HG03139 (cell line): Measurements from ENCODE around the gene C10orf53.
"Not testable (repeated sequence)": the region's sequence is repeated elsewhere in the genome, so short reads cannot be mapped to it uniquely, and the experiment has no call there.

Experiments used
- ATAC-seq: cut with Tn5 transposase; IDR thresholded peaks from one replicate; pipeline ENCODE4 v1.9.1; 2021; ENCODE audit not compliant: unreplicated experiment

Gene C10orf53

DNA sequence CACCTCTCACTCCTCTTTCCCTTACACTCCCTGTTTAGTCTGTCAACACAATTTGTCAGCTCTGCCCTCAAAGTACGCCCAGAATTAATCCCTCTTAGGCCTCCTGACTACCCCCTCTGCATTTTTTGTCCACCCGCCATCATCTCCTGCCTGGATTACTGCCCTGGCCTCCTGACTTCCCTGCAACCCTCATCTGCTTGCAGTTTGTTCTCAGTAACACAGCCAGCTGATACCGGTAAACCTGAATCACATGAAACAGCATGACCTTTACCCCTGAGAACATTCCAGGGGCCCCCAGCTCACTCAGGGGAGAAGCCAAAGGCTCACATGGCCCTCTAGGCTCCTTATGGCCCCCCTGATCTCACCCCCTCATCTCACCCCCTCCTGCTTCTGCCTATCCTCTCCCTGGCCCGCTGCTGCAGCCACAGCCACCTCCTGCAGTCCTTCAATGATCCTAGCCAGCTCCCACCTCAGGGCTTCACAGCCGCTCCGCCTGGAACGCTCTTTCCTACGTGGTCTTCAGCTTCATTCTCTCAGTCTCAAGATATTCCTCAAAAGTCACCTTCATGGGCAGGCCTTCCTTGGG lies 8.9 kb downstream of the C10orf53 start:
- ATAC-seq, result no peak

DNA sequence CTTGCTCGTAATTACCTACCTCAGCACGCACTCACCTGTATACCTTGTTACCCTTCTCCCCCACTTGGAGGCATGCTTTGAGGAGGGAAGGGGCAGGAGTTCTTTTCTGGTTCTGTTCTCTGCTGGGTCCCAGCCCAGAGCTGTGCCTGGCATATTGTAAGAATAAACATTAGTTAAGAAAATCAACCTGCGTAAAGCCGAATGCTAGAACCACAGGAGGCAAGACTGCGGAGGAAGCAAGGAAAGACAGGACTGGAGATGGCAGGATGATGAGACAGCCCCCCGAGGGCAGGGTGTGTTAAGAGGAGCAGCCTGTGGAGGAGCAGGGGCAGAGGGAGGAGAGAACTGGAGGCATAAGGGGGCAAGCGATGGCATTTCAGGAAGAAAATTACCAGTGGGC lies 9.5 kb downstream of the C10orf53 start:
- no peak for ATAC-seq

DNA sequence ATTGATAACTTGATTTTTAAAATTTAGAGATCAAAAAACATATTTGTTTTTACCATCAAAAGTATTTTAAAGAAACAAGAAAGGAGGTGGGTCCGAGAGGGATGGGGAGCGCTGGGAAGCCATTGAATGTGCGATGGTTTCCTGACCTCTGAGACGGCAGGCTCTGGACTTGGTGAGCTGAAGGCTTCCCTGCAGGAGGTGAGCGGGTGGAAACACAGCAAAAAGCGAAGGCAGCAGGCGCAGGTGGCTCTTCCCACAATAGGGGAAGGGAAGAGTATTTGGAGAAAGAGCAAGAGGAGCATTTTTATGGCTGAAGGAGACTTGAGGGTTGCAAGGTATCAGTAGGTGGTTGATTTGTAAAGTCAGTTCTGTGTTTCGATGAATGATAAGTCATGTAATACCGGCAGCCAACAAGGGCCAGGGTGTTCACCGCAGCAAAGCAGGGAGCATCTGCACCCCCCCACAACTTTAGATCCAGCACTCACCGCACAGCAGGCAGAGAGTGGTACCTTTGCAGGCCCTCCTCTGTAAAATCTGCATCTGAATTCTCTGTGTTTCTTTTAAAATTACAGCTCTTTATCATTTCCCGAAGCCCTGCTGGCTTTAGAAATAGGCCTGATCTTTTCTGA lies 10.5 kb downstream of the C10orf53 start:
- ATAC-seq, result no peak

- ATAC-seq, result no peak
Measured at GRCh38 chr10:49690698-49691356, 11.4 kb downstream of the C10orf53 start.

DNA sequence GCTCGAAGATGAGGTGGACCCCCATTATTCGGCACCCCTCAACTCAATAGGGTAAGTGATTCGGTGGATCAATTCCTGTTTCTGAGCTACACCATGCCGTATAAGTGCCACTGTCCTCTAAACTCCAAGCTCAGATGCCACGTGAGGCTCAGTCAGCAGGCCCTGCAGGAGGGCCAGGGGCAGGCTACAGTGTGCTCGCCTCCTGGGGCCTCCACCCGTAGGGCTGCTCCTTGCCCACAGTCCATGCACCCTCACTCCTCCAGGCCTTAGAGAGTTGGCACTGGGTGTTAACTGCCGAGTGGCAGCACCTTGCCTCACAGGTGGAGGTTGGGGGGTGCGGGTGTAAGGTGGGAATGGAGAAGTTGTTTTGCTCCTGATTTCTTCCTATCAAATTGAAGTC lies 12.1 kb downstream of the C10orf53 start:
- no peak for ATAC-seq

GRCh38 chr10:49694466-49694865 lies 15.0 kb downstream of the C10orf53 start:
- ATAC-seq, result no peak

- no peak for ATAC-seq
Measured at GRCh38 chr10:49696311-49696710, 16.9 kb downstream of the C10orf53 start.

GRCh38 chr10:49698679-49699078 lies 19.2 kb downstream of the C10orf53 start:
- ATAC-seq, result no peak

DNA sequence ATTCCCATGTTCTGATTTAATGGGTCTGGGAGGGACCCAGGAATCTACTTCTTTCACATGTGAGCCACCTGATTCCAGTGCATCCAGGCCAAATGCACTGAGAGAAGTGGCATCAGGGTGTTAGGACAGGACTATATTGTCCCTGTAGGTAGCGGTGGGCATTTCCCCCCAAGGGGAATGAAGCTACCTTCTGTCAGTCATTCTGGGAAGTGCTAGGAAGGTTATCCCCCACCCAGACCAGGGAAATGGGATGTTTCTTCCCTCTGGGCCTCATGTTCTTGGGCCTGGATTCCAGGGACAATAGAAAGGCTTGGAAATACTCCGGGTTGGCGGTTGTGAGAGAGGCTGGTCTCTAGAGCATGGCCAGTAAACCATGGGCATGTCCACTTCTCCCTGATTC lies 20.8 kb downstream of the C10orf53 start:
- no peak for ATAC-seq

GRCh38 chr10:49700997-49701396 lies 21.5 kb downstream of the C10orf53 start:
- ATAC-seq, result no peak

DNA sequence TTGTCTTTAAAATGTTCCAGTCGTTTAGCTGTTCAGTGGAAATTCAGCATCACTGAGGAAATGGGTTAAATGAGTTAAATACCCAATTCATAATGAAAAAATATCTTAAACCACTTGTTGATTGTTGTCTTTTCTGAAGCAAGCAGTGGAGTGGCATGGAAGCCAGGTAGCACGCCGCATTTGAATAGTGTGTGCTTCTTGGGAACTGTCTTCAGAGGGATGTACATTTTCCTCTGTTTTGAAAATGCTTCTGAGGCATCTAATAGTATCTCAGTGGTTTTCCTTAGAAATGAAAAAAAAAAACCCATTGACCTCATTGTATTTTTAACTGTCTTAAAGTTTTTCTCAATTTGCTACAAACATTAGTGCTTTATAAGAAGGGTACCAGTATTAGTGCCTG lies 28.1 kb downstream of the C10orf53 start:
- no peak for ATAC-seq

GRCh38 chr10:49709934-49710333 lies 30.5 kb downstream of the C10orf53 start:
- ATAC-seq, result no peak

DNA sequence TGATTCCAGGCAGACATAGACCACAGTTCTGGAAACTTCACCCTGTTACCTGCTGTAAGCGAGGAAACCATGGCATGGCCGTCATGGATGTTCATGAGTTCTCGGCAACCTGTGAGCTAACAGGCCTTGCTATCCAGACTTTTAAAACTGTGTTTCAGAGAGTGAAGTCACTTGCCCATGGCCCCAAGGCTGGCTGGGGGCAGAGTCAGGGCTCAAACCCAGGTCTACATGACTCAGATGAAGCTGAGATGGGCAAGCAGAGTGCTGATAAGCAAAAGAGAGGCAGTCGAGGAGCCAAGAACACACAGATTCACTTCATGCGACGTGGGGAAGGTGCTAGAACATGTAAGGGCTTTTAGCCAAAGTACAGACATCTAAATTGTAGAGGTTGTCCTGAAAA lies 31.5 kb downstream of the C10orf53 start:
- no peak for ATAC-seq

GRCh38 chr10:49711481-49711880 lies 32.0 kb downstream of the C10orf53 start:
- ATAC-seq, result no peak

GRCh38 chr10:49713266-49713665 lies 33.8 kb downstream of the C10orf53 start:
- no peak for ATAC-seq

DNA sequence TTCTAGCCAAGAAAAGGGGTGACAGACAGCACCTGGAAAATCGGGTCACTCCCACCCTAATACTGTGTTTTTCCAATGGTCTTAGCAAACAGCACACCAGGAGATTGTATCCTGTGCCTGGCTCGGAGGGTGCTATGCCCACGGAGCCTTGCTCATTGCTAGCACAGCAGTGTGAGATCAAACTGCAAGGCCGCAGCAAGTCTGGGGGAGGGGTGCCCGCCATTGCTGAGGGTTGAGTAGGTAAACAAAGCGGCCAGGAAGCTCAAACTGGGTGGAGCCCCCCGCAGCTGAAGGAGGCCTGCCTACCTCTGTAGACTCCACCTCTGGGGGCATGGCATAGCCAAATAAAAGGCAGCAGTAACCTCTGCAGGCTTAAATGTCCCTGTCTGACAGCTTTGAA lies 35.7 kb downstream of the C10orf53 start:
- not testable (repeated sequence) for ATAC-seq

DNA sequence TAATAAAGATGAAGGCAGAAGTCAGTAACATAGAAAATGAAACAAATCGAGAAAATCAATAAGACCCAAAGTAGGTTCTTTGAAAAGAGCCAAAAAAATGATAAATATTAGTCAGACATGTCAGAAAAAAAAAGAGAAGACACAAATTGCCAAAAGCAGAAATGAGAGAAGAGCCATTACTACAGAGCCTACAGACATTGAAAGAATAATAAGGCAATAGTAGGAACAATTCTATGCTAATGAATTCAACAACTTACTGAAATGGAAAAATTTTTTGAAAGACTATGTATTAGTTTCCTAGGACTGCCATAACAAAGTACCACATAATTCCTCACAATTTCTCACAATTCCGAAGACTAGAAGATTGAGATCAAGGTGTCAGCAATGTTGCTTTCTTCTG lies 47.1 kb downstream of the C10orf53 start:
- ATAC-seq, result no peak

- no peak for ATAC-seq
Measured at GRCh38 chr10:49733866-49734265, 54.4 kb downstream of the C10orf53 start.

DNA sequence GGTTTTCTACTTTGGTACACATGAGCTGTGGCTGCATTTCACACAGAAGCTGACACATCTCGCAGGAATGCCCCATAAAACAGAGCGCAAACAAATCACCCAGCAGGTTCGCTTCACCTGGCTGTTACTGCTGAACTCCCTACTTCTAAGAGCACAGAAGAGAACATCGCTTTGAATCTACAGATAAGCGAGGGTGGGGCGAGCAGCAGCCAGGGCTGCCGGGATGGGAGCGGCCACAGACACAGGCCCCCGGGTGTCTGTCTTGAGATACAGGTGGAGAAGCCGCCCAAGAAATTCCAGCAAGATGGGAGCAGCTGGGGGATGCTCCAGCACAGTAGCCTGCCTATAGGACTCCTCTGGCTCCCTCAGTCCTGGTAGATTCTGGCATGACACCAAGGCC lies 55.2 kb downstream of the C10orf53 start:
- ATAC-seq, result no peak

GRCh38 chr10:49735161-49735560 lies 55.7 kb downstream of the C10orf53 start:
- no peak for ATAC-seq

DNA sequence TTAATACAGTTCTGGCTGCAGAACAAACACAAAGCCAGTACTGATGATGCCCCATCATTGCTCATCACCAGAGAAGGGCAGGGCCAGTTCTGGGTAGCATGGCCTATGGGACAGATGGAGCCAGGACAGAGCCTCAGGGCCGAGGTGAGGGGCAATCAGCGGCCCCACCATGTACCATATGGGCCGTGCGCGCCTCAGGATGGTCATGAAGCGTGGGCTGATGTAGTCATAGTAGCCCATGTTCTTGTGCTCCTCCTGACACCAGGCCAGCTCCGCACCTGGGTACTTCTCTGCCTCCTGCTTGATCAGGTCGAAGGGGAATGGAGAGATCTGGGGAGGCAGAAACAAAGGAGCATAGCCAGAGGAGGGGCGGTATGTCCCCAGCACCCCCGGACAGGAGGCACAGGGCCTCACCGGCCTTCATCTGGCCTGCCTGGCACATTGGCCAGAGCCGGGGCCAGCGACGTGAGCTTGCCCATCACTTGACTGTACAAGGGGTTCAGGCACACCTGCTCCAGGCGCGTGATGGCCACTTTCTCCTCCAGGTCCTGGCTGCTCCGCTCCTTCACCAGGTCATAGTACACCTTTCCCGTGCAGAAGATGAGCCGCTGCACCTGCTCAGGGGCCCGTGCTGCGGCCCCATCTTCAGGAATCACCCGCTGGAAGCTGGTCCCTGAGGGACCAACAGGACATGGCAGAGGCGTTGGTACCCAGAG lies 56.6 kb downstream of the C10orf53 start:
- ATAC-seq, result no peak

- ATAC-seq, result no peak
Measured at GRCh38 chr10:49736564-49737113, 57.2 kb downstream of the C10orf53 start.
